GM12878 (cell line): ENCODE data around the gene EEF2. TPM values are rescaled to one million over a fixed set of nuclear protein-coding genes. Genes with fewer than 3 reads are reported as not detected.
"Not testable (repeated sequence)": the region's sequence is repeated elsewhere in the genome, so short reads cannot be mapped to it uniquely, and the experiment has no call there.

ENCODE experiments used
- ATAC-seq: fragments of 200-7000 bp; cut with Tn5 transposase; 3 replicates; pipeline ENCODE4 v1.9.1; 2020; ENCODE audit warnings: mild to moderate bottlenecking, moderate library complexity
- BruUV-seq: library from RNA; stranded (reverse); fragments of 400-500 nt; replicated peaks from 2 replicates; lab custom pipeline; 2021; lab: Mats Ljungman, UMichigan
- CTCF ChIA-PET: fragments of 300-600 bp; sonication (Branson Sonifier 250); formaldehyde crosslinking; extraction: SDS; loops from one replicate; lab custom pipeline; 2021; ENCODE audit warnings: inconsistent platforms; lab: Yijun Ruan, JAX
- POLR2A ChIA-PET: fragments of 350-600 bp; formaldehyde crosslinking; extraction: SDS; loops from one replicate; lab custom pipeline; 2021; ENCODE audit warnings: inconsistent platforms; lab: Charles Lee
- RAD21 ChIA-PET: fragments of 300-600 bp; sonication (Branson Sonifier 250); formaldehyde crosslinking; loops from one replicate; lab custom pipeline; 2023; ENCODE audit warnings: antibody characterized with exemption; ENCODE audit not compliant: unreplicated experiment; lab: Charles Lee
- SMC1A ChIA-PET: fragments of 300-600 bp; sonication (Branson Sonifier 250); formaldehyde crosslinking; loops from one replicate; lab custom pipeline; 2023; ENCODE audit not compliant: unreplicated experiment, uncharacterized antibody; lab: Charles Lee
- DNase-seq: peaks from one replicate; pipeline ENCODE4 v3.0.0-alpha.2; 2011; ENCODE audit warnings: low read depth, low spot score
- FAIRE-seq: peaks from 3 replicates; lab custom pipeline; 2011; peaks lifted over from hg19 to GRCh38; lab: Jason Lieb, UNC
- H2AFZ ChIP-seq: 2 replicates; pipeline ENCODE4 v1.6.0; 2011; ENCODE audit warnings: low read depth, low read length, control low read depth; ENCODE audit not compliant: control insufficient read depth
- H3K27ac ChIP-seq: 2 replicates; pipeline ENCODE4 v1.5.1; 2011; ENCODE audit warnings: control low read depth; ENCODE audit not compliant: control insufficient read depth, insufficient read depth
- H3K27me3 ChIP-seq, 2 experiments: replicated peaks in 1 of 2; 2 replicates each; pipeline versions ENCODE4 v1.6.0 to v1.6.1; 2011; ENCODE audit warnings: low read length in 1 of 2; ENCODE audit not compliant: control insufficient read depth in 2 of 2, insufficient read depth in 2 of 2
- H3K36me3 ChIP-seq, 2 experiments: 2 replicates each; pipeline ENCODE4 v1.5.1; 2011; ENCODE audit warnings: low read length in 1 of 2; ENCODE audit not compliant: control insufficient read depth in 2 of 2, insufficient read depth in 2 of 2
- H3K4me1 ChIP-seq: 2 replicates; pipeline ENCODE4 v1.6.1; 2011; ENCODE audit warnings: mild to moderate bottlenecking, low read length, moderate library complexity, mixed read lengths; ENCODE audit not compliant: control insufficient read depth, insufficient read depth
- H3K4me2 ChIP-seq: 2 replicates; pipeline ENCODE4 v1.6.0; 2011; ENCODE audit warnings: control low read depth; ENCODE audit not compliant: control insufficient read depth, insufficient read depth
- H3K4me3 ChIP-seq: fragments of 200-600 bp; sonication (generic); 2 replicates; pipeline ENCODE4 v1.5.1; 2016
- H3K79me2 ChIP-seq: 2 replicates; pipeline ENCODE4 v1.6.0; 2011; ENCODE audit warnings: low read length; ENCODE audit not compliant: control insufficient read depth, insufficient read depth
- H3K9ac ChIP-seq: 2 replicates; pipeline ENCODE4 v1.8.0; 2011; ENCODE audit warnings: low read length, control low read depth, mixed read lengths; ENCODE audit not compliant: control insufficient read depth, insufficient read depth
- H3K9me3 ChIP-seq: replicated peaks from 3 replicates; pipeline ENCODE4 v1.5.1; 2011; ENCODE audit warnings: mild to moderate bottlenecking, low read length; ENCODE audit not compliant: control insufficient read depth, insufficient read depth
- H4K20me1 ChIP-seq: 2 replicates; pipeline ENCODE4 v1.6.0; 2011; ENCODE audit not compliant: control insufficient read depth, insufficient read depth
- FOXM1 ChIP-seq: IDR thresholded peaks from 2 replicates; pipeline ENCODE4 v1.6.1; 2012; ENCODE audit warnings: low read depth, mild to moderate bottlenecking, inconsistent platforms, low read length, moderate library complexity
- HDAC2 ChIP-seq: fragments of 200-600 bp; sonication (generic); IDR thresholded peaks from 2 replicates; pipeline ENCODE4 v1.6.1; 2017
- MTA2 ChIP-seq: fragments of 450-650 bp; IDR thresholded peaks from 2 replicates; pipeline ENCODE4 v1.6.1; 2016; ENCODE audit warnings: low read depth, mild to moderate bottlenecking, moderate library complexity
- PAX8 ChIP-seq: fragments of 450-650 bp; IDR thresholded peaks from 2 replicates; pipeline ENCODE4 v1.6.1; 2017; ENCODE audit warnings: mild to moderate bottlenecking, moderate library complexity
- PML ChIP-seq: IDR thresholded peaks from 2 replicates; pipeline ENCODE4 v1.6.1; 2012; ENCODE audit warnings: low read length, inconsistent platforms
- TCF3 ChIP-seq: IDR thresholded peaks from 2 replicates; pipeline ENCODE4 v1.6.1; 2012; ENCODE audit warnings: low read depth, mild to moderate bottlenecking, low read length, borderline replicate concordance; ENCODE audit not compliant: insufficient read depth
- WGBS: methylation state at CpG from one replicate; pipeline ENCODE4 v1.1.6; 2016; ENCODE audit warnings: low lambda C conversion rate; ENCODE audit not compliant: insufficient replicate concordance, insufficient coverage; ENCODE audit errors: missing lambda C conversion rate; 5-methylcytosine and 5-hydroxymethylcytosine counted together
- in situ Hi-C: fragments of 300-500 bp; cut with MboI; formaldehyde crosslinking; loops from 9 replicates; pipeline ENCODE4 v1.14.3; 2018; ENCODE audit warnings: mixed read lengths
- intact Hi-C: fragments of 100-400 bp; cut with micrococcal nuclease; formaldehyde crosslinking; loops from one replicate; pipeline ENCODE4 v1.14.2; 2022; ENCODE audit not compliant: unreplicated experiment
- polyA plus RNA-seq, 11 experiments: library from polyadenylated mRNA; depleted of rRNA in 4 of 11; unstranded in 6 of 11; stranded (reverse) in 5 of 11; fragments of >200 nt; fragmentation: Nextera tagmentation in 4 of 11; fragmentation: Illumina TruSeq in 1 of 11; extraction: Ambion mirVana in 4 of 11; extraction: Trizol in 1 of 11; gene quantifications; 1 replicate in 1 of 11; 2 replicates in 10 of 11; pipeline versions ENCODE4 v1.2.1 to v1.2.3, GENCODE V29; 2011 to 2016; ENCODE audit warnings: inconsistent platforms in 2 of 11, missing spikeins in 2 of 11, low read depth in 1 of 11
- total RNA-seq, 4 experiments: library from RNA; depleted of rRNA in 3 of 4; stranded (reverse); fragments of >200 nt in 3 of 4; fragmentation: Illumina TruSeq in 1 of 4; extraction: Trizol in 1 of 4; gene quantifications; 2 replicates each; pipeline versions ENCODE4 v1.2.1 to v1.2.3, GENCODE V29; 2013 to 2021

EEF2 gene
- total and polyA plus RNA-seq, 10 of the 15 experiments (the other 5 are each of a cell fraction or from before 2014, with no cell fraction given), result 280 to 3,491 (median 1,305) TPM

GRCh38 chr19:3949294-3949693, 36.0 kb downstream of the EEF2 start:
- H3K9me3 ChIP-seq, result no peaks in the 10 kb centered on the region
- H3K4me1 ChIP-seq, result no peaks in the 10 kb centered on the region
- TF ChIP-seq MTA2 (no peak), PML (no peak), FOXM1 (no peak), HDAC2 (no peak), TCF3 (no peak), PAX8 (no peak)
- BruUV-seq, result no TSS peak
- ChIA-PET CTCF (no interaction called here), SMC1A (interaction anchor here (0.6 kb wide), 1 partner anchor 55 kb away, joined by 3 read pairs; no protein-coding TSS in a partner anchor), RAD21 (no interaction called here), POLR2A (no interaction called here)
- ATAC-seq, result no peak
- no peak overlapping the region for H3K4me3 ChIP-seq
- 66% methylated on average over 11 of the region's 11 CpGs for WGBS
- H3K27ac ChIP-seq, result no peak overlapping the region
- intact Hi-C loops, result no loop called here
- no peaks in the 10 kb centered on the region for H3K79me2 ChIP-seq
- H3K36me3 ChIP-seq, result no peaks in the 10 kb centered on the region
- H3K9ac ChIP-seq, result no peak overlapping the region
- no peak for DNase-seq
- no peaks in the 10 kb centered on the region for H3K27me3 ChIP-seq
- in situ Hi-C loops, result no loop called here
- H3K4me2 ChIP-seq, result no peak overlapping the region
- no peak overlapping the region for H2AFZ ChIP-seq
- no peak for FAIRE-seq
- no peaks in the 10 kb centered on the region for H4K20me1 ChIP-seq

GRCh38 chr19:3947316-3947933, 37.8 kb downstream of the EEF2 start:
- RAD21 ChIA-PET, H3K4me3 ChIP-seq, CTCF ChIA-PET, DNase-seq, intact Hi-C loops, H2AFZ ChIP-seq, H3K9ac ChIP-seq, H3K27me3 ChIP-seq, POLR2A ChIA-PET, H3K9me3 ChIP-seq, H3K4me2 ChIP-seq, BruUV-seq, H3K27ac ChIP-seq, H3K36me3 ChIP-seq, in situ Hi-C loops, H3K4me1 ChIP-seq, SMC1A ChIA-PET, H3K79me2 ChIP-seq, ATAC-seq, FAIRE-seq, H4K20me1 ChIP-seq: not testable (repeated sequence)
- WGBS, result 82% methylated on average over 15 of the region's 15 CpGs
